AG10803 (cell line): Measurements from ENCODE around the gene NDOR1.
A peak's percentile ranks its signal among the peaks of the same experiment; 100 is the strongest.

ENCODE experiments used
- DNase-seq: peaks from one replicate; pipeline ENCODE4 v3.0.0; 2010; ENCODE audit warnings: low read depth
- H3K4me3 ChIP-seq: 2 replicates; pipeline ENCODE4 v1.5.1; 2011; ENCODE audit warnings: mild to moderate bottlenecking, low read length, control low read depth
- CTCF ChIP-seq: conservative IDR thresholded peaks from 2 replicates; pipeline ENCODE4 v1.5.1; 2011; ENCODE audit warnings: mild to moderate bottlenecking, low read length, control low read depth, inconsistent platforms

Gene NDOR1

GRCh38 chr9:137188086-137188489, 17.4 kb upstream of the NDOR1 start:
- H3K4me3 ChIP-seq, result peak overlapping the region; percentile 96
- no peak for TF ChIP-seq CTCF
- DNase-seq, result no peak

- peak; percentile 91 for DNase-seq
- peak within 1 kb of the TSS; percentile 96 for H3K4me3 ChIP-seq
- TF ChIP-seq CTCF, result peak; percentile 42
Measured at GRCh38 chr9:137188490-137189296, 16.8 kb upstream of the NDOR1 start, which contains the start of the genes ANAPC2 and SSNA1. Gene ANAPC2, minus strand, starts transcription at chr9:137188560. Its CDS starts 28 bp downstream, at chr9:137188532. Gene SSNA1, plus strand, starts transcription at chr9:137188676. Its CDS starts 51 bp downstream, at chr9:137188727.

DNA sequence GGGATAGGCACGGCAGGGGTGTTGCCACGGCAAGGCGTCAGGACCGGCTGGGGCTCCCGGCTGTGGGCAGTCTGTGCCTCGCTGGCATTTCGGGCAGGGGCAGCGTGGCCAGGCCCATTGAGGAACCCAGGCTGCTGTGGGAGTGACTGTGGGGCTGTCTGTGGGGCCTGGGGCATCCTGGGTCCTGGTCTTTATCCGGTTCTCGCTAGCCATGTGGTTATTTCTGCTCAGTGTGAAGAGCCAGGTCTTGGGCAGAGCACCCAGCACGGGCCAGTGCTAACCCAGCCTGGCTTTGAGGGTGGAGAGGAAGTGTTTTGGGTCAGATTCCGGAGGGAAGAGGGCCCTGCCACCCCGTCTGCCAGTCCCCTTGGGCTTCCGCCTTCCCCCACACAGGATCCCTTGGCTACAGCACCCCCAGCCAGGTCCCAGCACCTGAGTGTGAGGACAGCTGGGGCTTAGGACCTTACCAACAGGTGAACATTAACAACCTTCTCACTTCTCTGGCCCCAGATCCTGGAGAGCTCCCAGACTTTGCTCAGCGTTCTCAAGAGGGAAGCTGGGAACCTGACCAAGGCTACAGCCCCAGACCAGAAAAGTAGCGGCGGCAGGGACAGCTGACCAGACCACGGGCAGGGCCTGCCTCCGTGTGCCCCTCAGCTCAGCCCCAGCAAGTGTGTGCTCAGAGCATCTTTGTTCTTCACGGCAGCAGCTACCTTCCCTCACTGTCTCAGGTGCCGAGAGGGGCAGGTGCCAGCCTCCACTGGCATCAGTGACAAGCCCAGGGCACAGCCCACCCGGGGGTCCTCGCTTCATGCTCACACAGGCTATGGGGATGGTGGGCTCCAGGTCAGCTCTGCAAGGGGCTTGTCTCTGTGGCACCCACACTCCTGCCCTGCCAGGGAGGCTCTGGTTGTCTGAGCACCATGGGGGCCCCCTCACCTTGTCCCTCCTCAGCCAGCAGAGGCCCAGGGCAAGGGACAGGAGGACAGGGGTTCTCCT, 15.9 kb upstream of the NDOR1 start:
- DNase-seq, result no peak
- no peak for TF ChIP-seq CTCF
- H3K4me3 ChIP-seq, result peak overlapping the region; percentile 96

DNA sequence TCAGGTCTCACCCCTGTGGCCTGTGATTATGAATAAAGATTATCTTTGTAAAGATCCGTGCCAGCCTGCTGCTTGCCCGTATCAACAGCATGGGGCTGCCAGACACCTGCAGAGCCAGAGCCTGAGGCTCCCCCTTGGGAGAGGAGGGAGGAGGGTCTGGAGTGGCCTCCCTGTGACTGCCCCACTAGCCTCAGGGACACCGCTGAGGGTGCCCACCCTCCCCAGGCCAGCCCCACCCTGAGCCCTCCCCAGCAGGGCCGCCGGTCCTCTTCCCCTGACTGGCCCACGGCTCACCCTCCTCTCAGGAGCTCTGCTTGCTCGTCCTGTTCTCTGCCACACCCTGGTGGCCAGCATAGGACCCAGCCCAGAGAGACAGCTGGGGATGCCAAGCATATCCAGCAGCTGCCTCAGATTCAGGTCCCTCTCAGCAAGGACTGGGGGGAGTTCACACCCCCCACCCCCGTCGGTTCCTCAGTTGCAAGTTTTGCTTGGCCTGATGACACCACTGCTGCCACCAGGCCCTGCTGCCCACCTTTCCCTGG, 15.1 kb upstream of the NDOR1 start:
- no peak for TF ChIP-seq CTCF
- no peak overlapping the region; the same call in 1 of the 2 replicates for H3K4me3 ChIP-seq
- no peak for DNase-seq

DNA sequence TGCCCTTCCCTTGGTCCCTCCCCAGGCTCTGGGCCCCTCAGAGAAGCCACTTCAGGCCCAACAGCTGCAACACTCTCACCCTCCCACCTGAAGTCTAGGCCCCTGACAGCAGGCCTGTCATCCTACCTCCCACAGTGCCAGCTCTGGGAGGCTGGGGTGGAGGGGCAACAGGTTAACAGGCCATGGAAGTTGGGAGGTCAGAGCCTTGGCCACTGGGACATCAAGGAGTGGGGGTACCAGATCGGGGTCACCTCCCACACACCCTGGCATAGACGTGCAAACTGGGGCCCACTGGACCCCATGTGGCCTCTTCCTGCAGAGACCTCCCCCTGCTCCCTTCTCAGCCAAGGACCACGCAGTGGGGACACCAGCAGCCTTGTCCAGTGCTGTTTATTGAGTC, 14.3 kb upstream of the NDOR1 start:
- DNase-seq, result no peak
- no peak overlapping the region for H3K4me3 ChIP-seq
- no peak for TF ChIP-seq CTCF

DNA sequence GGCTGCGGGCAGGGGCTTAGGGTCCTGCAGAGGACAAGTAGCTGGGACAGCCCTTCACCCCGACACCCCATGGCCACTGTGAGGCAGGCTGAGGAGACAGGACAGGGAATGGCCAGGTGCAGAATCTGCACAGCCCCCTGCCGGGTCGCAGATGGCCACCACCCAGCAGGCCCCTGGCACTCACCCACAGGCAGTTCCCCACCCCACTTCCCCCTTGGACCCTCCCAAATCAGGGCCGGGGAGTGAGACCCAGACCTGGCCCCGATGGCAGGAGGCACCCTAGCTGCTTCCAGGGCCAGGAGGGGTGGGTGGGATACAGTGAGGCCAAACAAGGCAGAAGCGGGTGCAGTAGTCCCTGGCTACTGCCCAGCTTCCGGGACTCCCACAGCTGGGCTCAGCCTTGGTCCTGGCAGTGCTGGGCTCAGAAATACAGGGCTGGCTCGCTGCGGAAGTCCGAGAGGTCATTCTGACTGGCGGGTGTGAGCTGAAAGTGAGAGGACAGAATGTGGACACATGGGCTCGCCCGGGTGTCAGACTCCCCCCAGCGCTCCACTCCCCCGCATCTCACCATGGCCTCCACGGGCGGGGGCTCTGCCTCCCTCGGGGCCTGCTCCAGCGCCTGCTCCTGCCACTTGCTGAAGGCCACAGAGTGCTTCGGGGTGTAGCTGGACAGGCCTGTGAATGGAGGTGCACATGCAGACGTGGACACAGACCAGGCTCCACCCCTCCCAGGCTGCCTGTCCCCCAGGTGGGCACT, 13.6 kb upstream of the NDOR1 start:
- TF ChIP-seq CTCF, result no peak
- no peak for DNase-seq
- no peak overlapping the region for H3K4me3 ChIP-seq
